Activated CD4-positive, CD25-positive, alpha-beta regulatory T cell treated with anti-CD3 and anti-CD28 coated beads, Interleukin-2, amount 50 U/mL, for 24 hours (primary cell): ENCODE data around the gene DDIT3.
"Not testable (repeated sequence)": the region's sequence is repeated elsewhere in the genome, so short reads cannot be mapped to it uniquely, and the experiment has no call there.

Experiments used
- ATAC-seq, 2 donors: fragments of 150-1000 bp; cut with Tn5 transposase; one replicate each; pipeline ENCODE4 v1.10.0; 2021; ENCODE audit warnings: mild to moderate bottlenecking in 1 of 2, moderate library complexity in 1 of 2

The DDIT3 gene

GRCh38 chr12:57520053-57520818 is at the start of gene DDIT3:
TSS of gene DDIT3 (minus strand) at chr12:57520514. CDS start at chr12:57517406, 3,108 bp downstream.
- peak; percentile 78 to 81 for ATAC-seq

GRCh38 chr12:57569858-57570257 is 49.5 kb upstream of the DDIT3 start:
- no peak for ATAC-seq

GRCh38 chr12:57568838-57569237 is 48.5 kb upstream of the DDIT3 start:
- ATAC-seq = no peak

GRCh38 chr12:57564178-57564740 is 43.9 kb upstream of the DDIT3 start:
- ATAC-seq = no peak

- ATAC-seq = no peak
Observed at GRCh38 chr12:57563358-57563757, 43.0 kb upstream of the DDIT3 start.

GRCh38 chr12:57561117-57561516 is 40.8 kb upstream of the DDIT3 start:
- not testable (repeated sequence) for ATAC-seq

GRCh38 chr12:57560516-57560915 is 40.2 kb upstream of the DDIT3 start:
- ATAC-seq = no peak

GRCh38 chr12:57558864-57559263 is 38.5 kb upstream of the DDIT3 start:
- no peak for ATAC-seq

- ATAC-seq = no peak
Observed at GRCh38 chr12:57554897-57555296, 34.6 kb upstream of the DDIT3 start.

- ATAC-seq = no peak
Observed at GRCh38 chr12:57554453-57554852, 34.1 kb upstream of the DDIT3 start.

GRCh38 chr12:57553343-57554202 is 33.3 kb upstream of the DDIT3 start:
- no peak for ATAC-seq

- ATAC-seq = no peak
Observed at GRCh38 chr12:57552835-57553313, 32.6 kb upstream of the DDIT3 start.

- ATAC-seq = no peak
Observed at GRCh38 chr12:57552306-57552651, 32.0 kb upstream of the DDIT3 start.

GRCh38 chr12:57551637-57552305 is 31.5 kb upstream of the DDIT3 start:
- no peak for ATAC-seq

GRCh38 chr12:57550641-57551549 is 30.6 kb upstream of the DDIT3 start:
- no peak for ATAC-seq

GRCh38 chr12:57549909-57550640 is 29.8 kb upstream of the DDIT3 start, which contains the start of gene KIF5A:
TSS of gene KIF5A (plus strand) at chr12:57550044. CDS start at chr12:57550272, 228 bp downstream.
- ATAC-seq = peak; percentile 14 to 20

GRCh38 chr12:57549203-57549908 is 29.0 kb upstream of the DDIT3 start:
- no peak for ATAC-seq

- ATAC-seq = no peak
Observed at GRCh38 chr12:57548488-57548887, 28.2 kb upstream of the DDIT3 start.

GRCh38 chr12:57548013-57548315 is 27.6 kb upstream of the DDIT3 start:
- ATAC-seq = no peak

- ATAC-seq = no peak
Observed at GRCh38 chr12:57547288-57548012, 27.1 kb upstream of the DDIT3 start.
